HG03066 (cell line): ENCODE results near the gene PTPRG.
"Not testable (repeated sequence)": the region's sequence is repeated elsewhere in the genome, so short reads cannot be mapped to it uniquely, and the experiment has no call there.

Experiments used
- ATAC-seq: cut with Tn5 transposase; IDR thresholded peaks from one replicate; pipeline ENCODE4 v1.9.1; 2021; ENCODE audit warnings: low read depth; ENCODE audit not compliant: unreplicated experiment

The PTPRG gene

GRCh38 chr3:61681636-61682035, 120.3 kb downstream of the PTPRG start:
- no peak for ATAC-seq

- no peak for ATAC-seq
Measured at GRCh38 chr3:61682671-61683548, 121.5 kb downstream of the PTPRG start.

GRCh38 chr3:61683549-61684236, 122.3 kb downstream of the PTPRG start:
- no peak for ATAC-seq

- ATAC-seq, result no peak
Measured at GRCh38 chr3:61684386-61684785, 123.0 kb downstream of the PTPRG start.

GRCh38 chr3:61685755-61686154, 124.4 kb downstream of the PTPRG start:
- ATAC-seq, result no peak

GRCh38 chr3:61686228-61686648, 124.9 kb downstream of the PTPRG start:
- ATAC-seq, result no peak

- no peak for ATAC-seq
Measured at GRCh38 chr3:61687206-61687605, 125.8 kb downstream of the PTPRG start.

GRCh38 chr3:61687663-61688306, 126.4 kb downstream of the PTPRG start:
- no peak for ATAC-seq

GRCh38 chr3:61688307-61688984, 127.1 kb downstream of the PTPRG start:
- ATAC-seq, result no peak

- ATAC-seq, result no peak
Measured at GRCh38 chr3:61690016-61690415, 128.6 kb downstream of the PTPRG start.

- no peak for ATAC-seq
Measured at GRCh38 chr3:61691466-61691865, 130.1 kb downstream of the PTPRG start.

GRCh38 chr3:61697301-61697700, 135.9 kb downstream of the PTPRG start:
- ATAC-seq, result no peak

GRCh38 chr3:61698278-61699072, 137.1 kb downstream of the PTPRG start:
- ATAC-seq, result not testable (repeated sequence)

GRCh38 chr3:61699622-61700021, 138.3 kb downstream of the PTPRG start:
- no peak for ATAC-seq

GRCh38 chr3:61701011-61701410, 139.6 kb downstream of the PTPRG start:
- no peak for ATAC-seq

- ATAC-seq, result no peak
Measured at GRCh38 chr3:61702453-61702852, 141.1 kb downstream of the PTPRG start.

GRCh38 chr3:61704807-61705206, 143.4 kb downstream of the PTPRG start:
- ATAC-seq, result no peak

GRCh38 chr3:61707492-61707891, 146.1 kb downstream of the PTPRG start:
- no peak for ATAC-seq

GRCh38 chr3:61710920-61711319, 149.5 kb downstream of the PTPRG start:
- ATAC-seq, result not testable (repeated sequence)

GRCh38 chr3:61714225-61714624, 152.9 kb downstream of the PTPRG start:
- ATAC-seq, result no peak
